Measurements from ENCODE around the gene SLC39A7.

Gene SLC39A7

GRCh38 chr6:33192105-33192646 is 8.5 kb upstream of the SLC39A7 start, which contains the start of gene COL11A2:
Gene COL11A2 (minus strand): TSS chr6:33192467. CDS start chr6:33192240, 227 bp downstream.
- H2BK120ac ChIP-seq (ENCODE audit: low read depth, low read length) = no peak within 1 kb of the TSS
- peak within 1 kb of the TSS; percentile 10 for H2AFZ ChIP-seq (ENCODE audit: low read depth, low read length)
- peak within 1 kb of the TSS; percentile 34 to 74 for H3K4me3 ChIP-seq (ENCODE audit: insufficient read depth in 1 of 2, low read depth in 1 of 2, low read length in 2 of 2)
- no peak within 1 kb of the TSS for H3K27ac ChIP-seq (ENCODE audit: low read length, poor library complexity, severe bottlenecking)
- WGBS = 9% methylated on average over 26 of the region's 35 CpGs
- H2BK5ac ChIP-seq (ENCODE audit: low read depth, low read length, poor library complexity, severe bottlenecking) = no peak within 1 kb of the TSS
- peaks cover 43 to 44% of the 10 kb centered on the region in 2 experiments for H3K27me3 ChIP-seq (ENCODE audit: control insufficient read depth in 1 of 2, insufficient read depth in 1 of 2, low read length in 2 of 2)
- H3K14ac ChIP-seq (ENCODE audit: low read length in 2 of 2) = peak within 1 kb of the TSS in 1 of 2 experiments; percentile 48
- peak within 1 kb of the TSS; percentile 72 for H3K9ac ChIP-seq (ENCODE audit: low read length)
- DNase-seq = no peak
- H3K4me1 ChIP-seq (ENCODE audit: control insufficient read depth, insufficient read depth, low read depth, low read length) = peaks cover 22% of the 10 kb centered on the region
- peaks cover 19% of the 10 kb centered on the region for H3K79me1 ChIP-seq (replicated peaks; ENCODE audit: low read length, poor library complexity, severe bottlenecking)
- H2AK5ac ChIP-seq (ENCODE audit: low read length, severe bottlenecking) = no peak within 1 kb of the TSS
- no peak within 1 kb of the TSS for H2BK12ac ChIP-seq (ENCODE audit: low read length in 2 of 2)
- H3K9me3 ChIP-seq (ENCODE audit: control insufficient read depth, low read length) = no peaks in the 10 kb centered on the region
- H3K18ac ChIP-seq (ENCODE audit: low read depth in 1 of 2, low read length in 2 of 2) = no peak within 1 kb of the TSS
- H4K8ac ChIP-seq (ENCODE audit: low read length) = peak within 1 kb of the TSS; percentile 33
- H2BK15ac ChIP-seq (ENCODE audit: low read depth, poor library complexity, severe bottlenecking) = no peak within 1 kb of the TSS
- peaks cover 30 to 36% of the 10 kb centered on the region in 2 experiments for H3K36me3 ChIP-seq (ENCODE audit: control insufficient read depth in 1 of 2, insufficient read depth in 2 of 2, low read depth in 1 of 2, low read length in 2 of 2)
- peak within 1 kb of the TSS; percentile 87 for H3K4me2 ChIP-seq (ENCODE audit: low read length, poor library complexity, severe bottlenecking)
- no peak within 1 kb of the TSS for H4K91ac ChIP-seq (ENCODE audit: low read length)
- H3K4ac ChIP-seq (ENCODE audit: low read depth in 1 of 2, low read length in 2 of 2) = peak within 1 kb of the TSS in 1 of 2 experiments; percentile 21
- peak within 1 kb of the TSS; percentile 20 to 76 for H3K23ac ChIP-seq (ENCODE audit: low read length in 2 of 2)

GRCh38 chr6:33192671-33193602 is 7.7 kb upstream of the SLC39A7 start:
- Histone ChIP-seq H3K23ac (ENCODE audit: low read length in 2 of 2) (peak overlapping the region in 1 of 2 experiments; percentile 76), H3K4me1 (ENCODE audit: control insufficient read depth, insufficient read depth, low read depth, low read length) (peaks cover 25% of the 10 kb centered on the region), H4K8ac (ENCODE audit: low read length) (peak overlapping the region; percentile 33), H3K27me3 (ENCODE audit: control insufficient read depth in 1 of 2, insufficient read depth in 1 of 2, low read length in 2 of 2) (peaks cover 41 to 42% of the 10 kb centered on the region in 2 experiments), H3K9me3 (ENCODE audit: control insufficient read depth, low read length) (no peaks in the 10 kb centered on the region), H2BK5ac (ENCODE audit: low read depth, low read length, poor library complexity, severe bottlenecking) (no peak overlapping the region), H3K18ac (ENCODE audit: low read depth in 1 of 2, low read length in 2 of 2) (no peak overlapping the region), H3K36me3 (ENCODE audit: control insufficient read depth in 1 of 2, insufficient read depth in 2 of 2, low read depth in 1 of 2, low read length in 2 of 2) (peaks cover 33 to 38% of the 10 kb centered on the region in 2 experiments), H3K4ac (ENCODE audit: low read depth in 1 of 2, low read length in 2 of 2) (peak overlapping the region in 1 of 2 experiments; percentile 21), H2BK120ac (ENCODE audit: low read depth, low read length) (no peak overlapping the region), H3K27ac (ENCODE audit: low read length, poor library complexity, severe bottlenecking) (no peak overlapping the region), H2BK12ac (ENCODE audit: low read length in 2 of 2) (no peak overlapping the region), H3K14ac (ENCODE audit: low read length in 2 of 2) (peak overlapping the region in 1 of 2 experiments; percentile 48), H4K91ac (ENCODE audit: low read length) (no peak overlapping the region), H2BK15ac (ENCODE audit: low read depth, poor library complexity, severe bottlenecking) (no peak overlapping the region), H3K79me1 (replicated peaks; ENCODE audit: low read length, poor library complexity, severe bottlenecking) (peaks cover 22% of the 10 kb centered on the region), H3K4me2 (ENCODE audit: low read length, poor library complexity, severe bottlenecking) (peak overlapping the region; percentile 87), H2AFZ (ENCODE audit: low read depth, low read length) (peak overlapping the region; percentile 10), H3K4me3 (ENCODE audit: insufficient read depth in 1 of 2, low read depth in 1 of 2, low read length in 2 of 2) (peak overlapping the region; percentile 34 to 74), H2AK5ac (ENCODE audit: low read length, severe bottlenecking) (no peak overlapping the region), H3K9ac (ENCODE audit: low read length) (peak overlapping the region; percentile 72)
- WGBS = 4% methylated on average over 30 of the region's 72 CpGs
- DNase-seq = no peak

- no peak overlapping the region for H4K91ac ChIP-seq (ENCODE audit: low read length)
- H3K18ac ChIP-seq (ENCODE audit: low read depth in 1 of 2, low read length in 2 of 2) = no peak overlapping the region
- H2AFZ ChIP-seq (ENCODE audit: low read depth, low read length) = no peak overlapping the region
- H2BK15ac ChIP-seq (ENCODE audit: low read depth, poor library complexity, severe bottlenecking) = no peak overlapping the region
- no peak overlapping the region for H3K4ac ChIP-seq (ENCODE audit: low read depth in 1 of 2, low read length in 2 of 2)
- H3K27me3 ChIP-seq (ENCODE audit: control insufficient read depth in 1 of 2, insufficient read depth in 1 of 2, low read length in 2 of 2) = peaks cover 36 to 41% of the 10 kb centered on the region in 2 experiments
- H3K4me3 ChIP-seq (ENCODE audit: insufficient read depth in 1 of 2, low read depth in 1 of 2, low read length in 2 of 2) = no peak overlapping the region
- no peak overlapping the region for H3K23ac ChIP-seq (ENCODE audit: low read length in 2 of 2)
- no peak overlapping the region for H2BK5ac ChIP-seq (ENCODE audit: low read depth, low read length, poor library complexity, severe bottlenecking)
- H3K9me3 ChIP-seq (ENCODE audit: control insufficient read depth, low read length) = no peaks in the 10 kb centered on the region
- no peak for DNase-seq
- H3K27ac ChIP-seq (ENCODE audit: low read length, poor library complexity, severe bottlenecking) = no peak overlapping the region
- no peak overlapping the region for H3K14ac ChIP-seq (ENCODE audit: low read length in 2 of 2)
- H3K79me1 ChIP-seq (replicated peaks; ENCODE audit: low read length, poor library complexity, severe bottlenecking) = peaks cover 27% of the 10 kb centered on the region
- no peak overlapping the region for H4K8ac ChIP-seq (ENCODE audit: low read length)
- H3K4me1 ChIP-seq (ENCODE audit: control insufficient read depth, insufficient read depth, low read depth, low read length) = peaks cover 28% of the 10 kb centered on the region
- H3K36me3 ChIP-seq (ENCODE audit: control insufficient read depth in 1 of 2, insufficient read depth in 2 of 2, low read depth in 1 of 2, low read length in 2 of 2) = peaks cover 38% of the 10 kb centered on the region in 2 experiments
- no peak overlapping the region for H2BK120ac ChIP-seq (ENCODE audit: low read depth, low read length)
- H2AK5ac ChIP-seq (ENCODE audit: low read length, severe bottlenecking) = no peak overlapping the region
- H2BK12ac ChIP-seq (ENCODE audit: low read length in 2 of 2) = no peak overlapping the region
- WGBS = 74% methylated on average over 4 of the region's 6 CpGs
- no peak overlapping the region for H3K4me2 ChIP-seq (ENCODE audit: low read length, poor library complexity, severe bottlenecking)
- no peak overlapping the region for H3K9ac ChIP-seq (ENCODE audit: low read length)
Measured at GRCh38 chr6:33193619-33194018, 7.0 kb upstream of the SLC39A7 start.

GRCh38 chr6:33194431-33194979 is 6.2 kb upstream of the SLC39A7 start:
- no peak overlapping the region for H2BK15ac ChIP-seq (ENCODE audit: low read depth, poor library complexity, severe bottlenecking)
- H3K27me3 ChIP-seq (ENCODE audit: control insufficient read depth in 1 of 2, insufficient read depth in 1 of 2, low read length in 2 of 2) = peaks cover 27 to 35% of the 10 kb centered on the region in 2 experiments
- H3K4me3 ChIP-seq (ENCODE audit: insufficient read depth in 1 of 2, low read depth in 1 of 2, low read length in 2 of 2) = no peak overlapping the region
- H4K8ac ChIP-seq (ENCODE audit: low read length) = no peak overlapping the region
- H3K14ac ChIP-seq (ENCODE audit: low read length in 2 of 2) = no peak overlapping the region
- H3K27ac ChIP-seq (ENCODE audit: low read length, poor library complexity, severe bottlenecking) = no peak overlapping the region
- no peak overlapping the region for H3K4ac ChIP-seq (ENCODE audit: low read depth in 1 of 2, low read length in 2 of 2)
- no peaks in the 10 kb centered on the region for H3K9me3 ChIP-seq (ENCODE audit: control insufficient read depth, low read length)
- H3K4me2 ChIP-seq (ENCODE audit: low read length, poor library complexity, severe bottlenecking) = no peak overlapping the region
- H2BK120ac ChIP-seq (ENCODE audit: low read depth, low read length) = no peak overlapping the region
- no peak overlapping the region for H3K18ac ChIP-seq (ENCODE audit: low read depth in 1 of 2, low read length in 2 of 2)
- H2AK5ac ChIP-seq (ENCODE audit: low read length, severe bottlenecking) = no peak overlapping the region
- peaks cover 33% of the 10 kb centered on the region for H3K4me1 ChIP-seq (ENCODE audit: control insufficient read depth, insufficient read depth, low read depth, low read length)
- H3K36me3 ChIP-seq (ENCODE audit: control insufficient read depth in 1 of 2, insufficient read depth in 2 of 2, low read depth in 1 of 2, low read length in 2 of 2) = peaks cover 38% of the 10 kb centered on the region in 2 experiments
- H3K23ac ChIP-seq (ENCODE audit: low read length in 2 of 2) = no peak overlapping the region
- no peak overlapping the region for H2BK12ac ChIP-seq (ENCODE audit: low read length in 2 of 2)
- H2AFZ ChIP-seq (ENCODE audit: low read depth, low read length) = no peak overlapping the region
- H4K91ac ChIP-seq (ENCODE audit: low read length) = no peak overlapping the region
- H3K9ac ChIP-seq (ENCODE audit: low read length) = no peak overlapping the region
- WGBS = 52% methylated on average over 4 of the region's 8 CpGs
- no peak overlapping the region for H2BK5ac ChIP-seq (ENCODE audit: low read depth, low read length, poor library complexity, severe bottlenecking)
- peaks cover 27% of the 10 kb centered on the region for H3K79me1 ChIP-seq (replicated peaks; ENCODE audit: low read length, poor library complexity, severe bottlenecking)
- DNase-seq = no peak
